Gastroesophageal sphincter (tissue), 4 donors: ENCODE measurements around the gene UCN3. TPM values are rescaled to one million over a fixed set of nuclear protein-coding genes. Genes with fewer than 3 reads are reported as not detected.

Experiments
- ATAC-seq: fragments of 150-250 bp; one replicate; pipeline ENCODE4 v1.9.1; 2016; ENCODE audit warnings: mild to moderate bottlenecking, moderate library complexity
- H3K27ac ChIP-seq, 4 donors: fragments of 200-600 bp; sonication (generic) in 3 of 4; 1 replicate in 3 of 4; 2 replicates in 1 of 4; pipeline ENCODE4 v1.5.1; 2016 to 2019
- H3K27me3 ChIP-seq: fragments of 200-600 bp; sonication (generic); one replicate; pipeline ENCODE4 v1.5.1; 2019
- H3K36me3 ChIP-seq, 2 donors: fragments of 200-600 bp; sonication (generic); one replicate each; pipeline ENCODE4 v1.5.1; 2019; ENCODE audit warnings: control low read depth in 1 of 2
- H3K4me1 ChIP-seq, 3 donors: fragments of 200-600 bp; sonication (generic); 1 replicate in 2 of 3; 2 replicates in 1 of 3; pipeline ENCODE4 v1.5.1; 2016 to 2019; ENCODE audit warnings: control low read depth in 2 of 3
- H3K4me3 ChIP-seq, 2 donors: fragments of 200-600 bp; sonication (generic); one replicate each; pipeline ENCODE4 v1.5.1; 2019; ENCODE audit warnings: mild to moderate bottlenecking in 1 of 2, moderate library complexity in 1 of 2
- H3K9me3 ChIP-seq, 3 donors: fragments of 200-600 bp; sonication (generic); one replicate each; pipeline ENCODE4 v1.5.1; 2017 to 2019; ENCODE audit warnings: control low read depth in 2 of 3
- EP300 ChIP-seq: sonication (generic); formaldehyde crosslinking; IDR thresholded peaks from one replicate; pipeline ENCODE4 v1.6.1; 2017; ENCODE audit warnings: antibody characterized with exemption, mild to moderate bottlenecking
- POLR2A ChIP-seq, 2 donors: fragments of 450-650 bp; IDR thresholded peaks; one replicate each; pipeline ENCODE4 v1.6.1; 2017; ENCODE audit warnings: antibody characterized with exemption in 2 of 2, mild to moderate bottlenecking in 2 of 2, moderate library complexity in 1 of 2
- POLR2AphosphoS5 ChIP-seq: sonication (generic); formaldehyde crosslinking; IDR thresholded peaks from one replicate; pipeline ENCODE4 v1.6.1; 2017; ENCODE audit warnings: antibody characterized with exemption
- WGBS, 2 donors: methylation state at CpG; one replicate each; pipeline ENCODE4 v1.1.5; 2018; ENCODE audit warnings: low coverage in 1 of 2; 5-methylcytosine and 5-hydroxymethylcytosine counted together
- total RNA-seq, 4 donors: library from RNA; depleted of rRNA; stranded (reverse); fragments of >200 nt; gene quantifications; one replicate each; pipeline ENCODE4 v1.1.0, GENCODE V29; 2016
- TF ChIP-seq, protein P1 (sequence below), 4 experiments: fragments of 200-600 bp in 2 of 4; fragments of 450-650 bp in 2 of 4; sonication (generic) in 1 of 4; IDR thresholded peaks; one replicate each; pipeline ENCODE4 v1.5.1; 2017 to 2019; ENCODE audit warnings: antibody characterized with exemption in 4 of 4, mild to moderate bottlenecking in 2 of 4, moderate library complexity in 2 of 4

The UCN3 gene
- total RNA-seq, 4 donors from 2014 or later = not detected

DNA sequence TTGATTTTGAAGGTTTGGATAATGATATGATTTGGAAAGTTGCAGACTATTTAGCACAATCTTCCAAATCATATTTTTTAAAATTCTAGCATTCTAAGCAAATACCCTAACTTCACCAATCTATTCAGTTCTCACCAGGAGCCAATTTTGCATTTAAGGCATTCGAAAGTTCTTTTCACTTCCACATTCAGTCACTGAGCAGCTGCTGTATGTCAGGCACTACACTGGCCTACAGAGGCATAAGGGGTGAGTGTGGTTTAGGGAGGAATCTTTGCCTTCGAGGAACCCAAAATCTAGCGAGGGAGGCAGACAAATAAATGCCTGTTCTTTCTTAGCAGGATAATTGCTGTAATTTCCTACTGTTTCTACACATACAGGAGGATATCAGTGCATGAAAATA lies 10.7 kb upstream of the UCN3 start:
- no peaks in the 10 kb centered on the region for H3K9me3 ChIP-seq
- no peaks in the 10 kb centered on the region for H3K36me3 ChIP-seq
- TF ChIP-seq, protein P1, sequence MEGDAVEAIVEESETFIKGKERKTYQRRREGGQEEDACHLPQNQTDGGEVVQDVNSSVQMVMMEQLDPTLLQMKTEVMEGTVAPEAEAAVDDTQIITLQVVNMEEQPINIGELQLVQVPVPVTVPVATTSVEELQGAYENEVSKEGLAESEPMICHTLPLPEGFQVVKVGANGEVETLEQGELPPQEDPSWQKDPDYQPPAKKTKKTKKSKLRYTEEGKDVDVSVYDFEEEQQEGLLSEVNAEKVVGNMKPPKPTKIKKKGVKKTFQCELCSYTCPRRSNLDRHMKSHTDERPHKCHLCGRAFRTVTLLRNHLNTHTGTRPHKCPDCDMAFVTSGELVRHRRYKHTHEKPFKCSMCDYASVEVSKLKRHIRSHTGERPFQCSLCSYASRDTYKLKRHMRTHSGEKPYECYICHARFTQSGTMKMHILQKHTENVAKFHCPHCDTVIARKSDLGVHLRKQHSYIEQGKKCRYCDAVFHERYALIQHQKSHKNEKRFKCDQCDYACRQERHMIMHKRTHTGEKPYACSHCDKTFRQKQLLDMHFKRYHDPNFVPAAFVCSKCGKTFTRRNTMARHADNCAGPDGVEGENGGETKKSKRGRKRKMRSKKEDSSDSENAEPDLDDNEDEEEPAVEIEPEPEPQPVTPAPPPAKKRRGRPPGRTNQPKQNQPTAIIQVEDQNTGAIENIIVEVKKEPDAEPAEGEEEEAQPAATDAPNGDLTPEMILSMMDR (IDR thresholded peaks at IDR 0.05) = no peak
- TF ChIP-seq POLR2AphosphoS5 (no peak), POLR2A (IDR thresholded peaks at IDR 0.05) (no peak), EP300 (no peak)
- H3K27ac ChIP-seq = no peak overlapping the region
- H3K4me3 ChIP-seq = no peak overlapping the region
- peaks cover 15% of the 10 kb centered on the region for H3K27me3 ChIP-seq
- 30 to 33% methylated on average over 1 to 3 of the region's 3 CpGs for WGBS, 2 donors
- no peaks in the 10 kb centered on the region for H3K4me1 ChIP-seq
- ATAC-seq = no peak

DNA sequence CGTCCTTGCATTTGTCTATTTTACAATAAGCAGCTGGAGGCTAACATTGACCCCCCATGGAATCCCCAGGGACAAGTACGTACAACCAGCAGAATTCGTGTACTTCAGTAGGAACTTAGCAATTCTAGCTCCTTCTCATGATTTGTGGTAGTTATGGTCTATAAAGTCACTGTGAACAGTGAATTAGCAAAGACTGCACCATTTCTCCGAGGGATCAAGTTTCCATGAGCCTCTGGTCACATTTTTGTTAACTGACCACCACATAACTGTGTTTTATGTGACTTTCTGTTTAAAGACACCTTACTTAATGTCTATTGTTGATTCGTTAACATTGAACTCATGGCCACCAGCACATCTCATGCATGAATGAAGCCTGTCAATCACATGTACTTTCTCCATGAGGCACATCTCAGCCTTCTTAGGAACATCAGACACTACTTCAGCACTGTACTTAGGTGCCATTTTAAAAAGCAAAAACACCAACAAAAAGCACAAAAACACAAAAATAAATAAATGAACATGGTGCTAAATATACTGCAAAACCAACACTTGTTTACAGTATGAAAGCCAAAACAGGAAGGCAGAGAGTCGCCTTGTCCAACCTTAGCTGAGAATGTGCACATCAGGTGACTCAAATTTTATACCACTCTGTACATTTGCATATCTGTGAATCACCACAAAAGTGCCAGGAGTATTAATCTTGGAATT lies 9.0 kb upstream of the UCN3 start:
- Histone ChIP-seq H3K4me1 (no peaks in the 10 kb centered on the region), H3K9me3 (no peaks in the 10 kb centered on the region), H3K27me3 (peaks cover 17% of the 10 kb centered on the region), H3K36me3 (no peaks in the 10 kb centered on the region), H3K27ac (no peak overlapping the region), H3K4me3 (no peak overlapping the region)
- no peak for ATAC-seq
- WGBS, 2 donors = 72 to 100% methylated on average over 5 to 6 of the region's 6 CpGs
- TF ChIP-seq POLR2A (IDR thresholded peaks at IDR 0.05) (no peak), POLR2AphosphoS5 (no peak), EP300 (no peak)
- TF ChIP-seq, protein P1 (IDR thresholded peaks at IDR 0.05) = no peak

DNA sequence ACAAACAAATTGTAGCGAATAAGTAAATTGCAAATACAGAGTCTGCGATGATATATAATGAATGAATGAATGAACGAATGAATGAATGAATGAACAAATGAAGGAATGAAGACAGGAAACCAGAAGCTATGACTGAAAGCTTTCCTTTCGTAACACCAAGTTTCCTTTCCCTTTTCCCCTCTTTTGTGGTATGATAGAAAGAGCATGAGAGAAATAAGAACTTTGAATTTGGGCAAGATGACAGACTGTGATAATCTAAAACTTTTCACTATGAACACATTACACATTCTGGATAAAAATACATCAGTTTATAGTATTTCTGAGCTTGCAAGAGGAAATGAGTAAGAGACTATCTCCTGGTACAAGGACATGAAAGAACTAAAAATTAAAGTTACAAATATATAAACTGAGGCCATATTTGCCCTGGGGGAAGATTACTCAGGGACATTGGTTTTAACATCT lies 8.4 kb upstream of the UCN3 start:
- no peaks in the 10 kb centered on the region for H3K9me3 ChIP-seq
- no peaks in the 10 kb centered on the region for H3K36me3 ChIP-seq
- ATAC-seq = no peak
- H3K27ac ChIP-seq = no peak overlapping the region
- WGBS, 2 donors = 76 to 80% methylated on average over 1 to 4 of the region's 4 CpGs
- peaks cover 17% of the 10 kb centered on the region for H3K27me3 ChIP-seq
- no peaks in the 10 kb centered on the region for H3K4me1 ChIP-seq
- H3K4me3 ChIP-seq = no peak overlapping the region
- TF ChIP-seq POLR2AphosphoS5 = no peak
- TF ChIP-seq POLR2A (IDR thresholded peaks at IDR 0.05) = no peak
- TF ChIP-seq, protein P1 (IDR thresholded peaks at IDR 0.05) = no peak
- TF ChIP-seq EP300 = no peak

DNA sequence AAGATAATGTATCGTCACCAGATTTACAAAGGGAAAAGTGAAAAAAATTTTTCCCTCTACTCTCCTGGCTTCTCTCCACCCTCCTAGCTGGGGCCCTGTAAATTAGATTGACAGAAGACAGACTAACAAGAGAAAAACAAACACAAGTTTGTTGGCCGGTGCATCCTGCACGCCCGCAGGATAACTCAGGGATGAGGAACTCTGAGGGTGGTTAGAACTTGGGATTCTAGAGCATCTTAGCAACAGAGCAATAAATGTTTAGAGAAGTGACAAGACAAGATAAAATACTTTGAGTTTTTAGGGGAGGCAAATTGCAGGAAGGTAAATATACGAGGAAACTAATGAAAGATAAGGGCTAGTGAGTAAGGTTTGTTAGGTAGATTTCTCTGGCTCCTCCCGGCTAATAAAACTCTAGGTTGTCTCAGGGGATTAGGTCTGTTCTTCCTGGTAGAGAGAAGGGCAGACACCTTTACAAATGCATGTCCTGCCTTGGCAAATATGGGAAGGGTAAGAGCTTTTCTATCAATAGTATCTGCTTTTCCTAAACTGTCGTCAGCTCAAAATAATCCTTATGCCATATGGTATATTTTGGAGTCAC lies 4.3 kb upstream of the UCN3 start:
- no peaks in the 10 kb centered on the region for H3K9me3 ChIP-seq
- no peak for ATAC-seq
- H3K27ac ChIP-seq = no peak overlapping the region
- no peak overlapping the region for H3K4me3 ChIP-seq
- TF ChIP-seq, protein P1 (IDR thresholded peaks at IDR 0.05) = no peak
- no peak for TF ChIP-seq EP300
- no peak for TF ChIP-seq POLR2AphosphoS5
- TF ChIP-seq POLR2A (IDR thresholded peaks at IDR 0.05) = no peak
- H3K36me3 ChIP-seq = no peaks in the 10 kb centered on the region
- WGBS, 2 donors = 42 to 49% methylated on average over 6 to 7 of the region's 7 CpGs
- H3K27me3 ChIP-seq = peaks cover 48% of the 10 kb centered on the region
- no peaks in the 10 kb centered on the region for H3K4me1 ChIP-seq

DNA sequence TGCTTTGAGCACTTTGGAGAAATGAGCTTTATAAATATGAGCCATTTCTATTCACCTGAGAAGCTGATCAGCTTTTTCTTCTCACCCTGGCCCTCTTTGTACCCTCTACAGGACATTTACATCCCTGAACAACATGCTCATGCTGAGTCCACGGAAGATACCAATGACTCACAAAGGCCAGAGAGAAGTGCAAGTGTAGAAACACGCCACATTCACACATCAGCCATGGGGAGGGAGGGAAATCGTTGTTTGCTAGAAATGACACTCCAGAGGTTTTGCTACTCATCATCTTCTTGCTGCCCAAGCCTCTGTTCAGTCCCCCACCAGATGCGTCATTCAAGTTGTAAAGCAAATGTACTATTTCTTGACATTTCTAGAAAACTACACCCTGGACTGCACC lies 2.8 kb upstream of the UCN3 start:
- H3K36me3 ChIP-seq = no peaks in the 10 kb centered on the region
- 83 to 92% methylated on average over 1 to 3 of the region's 4 CpGs for WGBS, 2 donors

More for the DNA sequence above, 2.8 kb upstream of the UCN3 start:
- no peak overlapping the region for H3K27ac ChIP-seq
- TF ChIP-seq POLR2A (IDR thresholded peaks at IDR 0.05) = no peak
- TF ChIP-seq, protein P1 (IDR thresholded peaks at IDR 0.05) = no peak
- no peak for TF ChIP-seq EP300
- no peak for TF ChIP-seq POLR2AphosphoS5
- ATAC-seq = no peak
- H3K9me3 ChIP-seq = no peaks in the 10 kb centered on the region
- H3K4me3 ChIP-seq = no peak overlapping the region
- peaks cover 49% of the 10 kb centered on the region for H3K27me3 ChIP-seq
- no peaks in the 10 kb centered on the region for H3K4me1 ChIP-seq
